HUES48 (cell line): Measurements from ENCODE around the gene CCDC51.

Experiments used
- H3K27ac ChIP-seq: one replicate; pipeline ENCODE4 v1.7.0; 2013; ENCODE audit warnings: low read depth, low read length, inconsistent platforms
- H3K27me3 ChIP-seq: 2 replicates; pipeline ENCODE4 v1.6.1; 2013; ENCODE audit warnings: mild to moderate bottlenecking, low read length; ENCODE audit not compliant: control insufficient read depth, insufficient read depth
- H3K36me3 ChIP-seq: 2 replicates; pipeline ENCODE4 v1.6.1; 2013; ENCODE audit warnings: low read length; ENCODE audit not compliant: control insufficient read depth, insufficient read depth
- H3K4me1 ChIP-seq: 2 replicates; pipeline ENCODE4 v1.6.1; 2013; ENCODE audit warnings: mild to moderate bottlenecking, low read length; ENCODE audit not compliant: control insufficient read depth, insufficient read depth
- H3K4me3 ChIP-seq: 2 replicates; pipeline ENCODE4 v1.5.1; 2013; ENCODE audit warnings: mild to moderate bottlenecking, low read depth, low read length
- H3K9ac ChIP-seq: 2 replicates; pipeline ENCODE4 v1.6.1; 2013; ENCODE audit warnings: mild to moderate bottlenecking, low read depth, low read length, moderate library complexity
- H3K9me3 ChIP-seq: 2 replicates; pipeline ENCODE4 v1.6.1; 2013; ENCODE audit warnings: low read length; ENCODE audit not compliant: control insufficient read depth, insufficient read depth

The CCDC51 gene

GRCh38 chr3:48432411-48433371 is 7.2 kb downstream of the CCDC51 start:
- Histone ChIP-seq H3K27ac (peak overlapping the region; percentile 16), H3K9me3 (no peaks in the 10 kb centered on the region), H3K36me3 (peaks cover 35% of the 10 kb centered on the region), H3K27me3 (no peaks in the 10 kb centered on the region), H3K4me1 (peaks cover 20% of the 10 kb centered on the region), H3K4me3 (no peak overlapping the region), H3K9ac (no peak overlapping the region)

DNA sequence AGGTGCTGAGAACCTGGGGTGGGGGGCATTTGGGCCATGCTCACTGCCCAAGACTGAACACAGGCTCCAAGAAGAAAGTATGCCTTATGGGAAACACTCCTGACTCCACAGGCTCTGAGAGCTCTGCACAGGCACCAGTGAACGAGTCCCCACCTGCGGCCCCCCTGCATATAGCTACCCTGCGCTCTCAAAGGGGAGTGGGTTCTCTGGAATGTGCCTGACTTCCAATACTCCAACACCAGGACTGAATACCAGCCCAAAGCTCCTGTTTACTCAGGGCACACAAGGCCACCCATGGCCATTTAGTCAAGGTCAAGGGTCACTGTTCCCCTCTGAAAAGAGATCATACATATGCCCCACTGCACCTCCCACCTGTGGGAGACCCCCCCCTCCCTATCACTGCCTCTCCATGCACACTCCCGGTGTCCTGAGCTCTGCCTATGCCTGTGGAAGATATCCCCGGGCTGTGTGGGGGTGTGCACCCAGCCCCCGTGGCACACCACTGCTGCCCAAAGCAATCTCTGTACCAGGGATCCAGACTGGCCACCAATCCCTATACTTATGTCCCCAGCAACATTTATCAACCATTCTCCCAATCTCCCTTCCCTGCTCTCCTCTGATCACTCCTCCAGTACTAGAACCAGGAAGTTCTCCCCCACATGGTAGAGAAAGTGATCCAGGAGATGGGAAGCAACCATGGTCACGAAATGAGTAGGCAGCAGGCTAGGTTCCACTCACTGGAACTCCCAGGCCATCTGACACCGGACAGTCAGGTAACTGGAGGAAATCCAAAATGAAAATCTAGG is 8.5 kb downstream of the CCDC51 start:
- Histone ChIP-seq H3K9me3 (no peaks in the 10 kb centered on the region), H3K27ac (no peak overlapping the region), H3K4me1 (peaks cover 23% of the 10 kb centered on the region), H3K4me3 (no peak overlapping the region), H3K9ac (no peak overlapping the region), H3K36me3 (peaks cover 35% of the 10 kb centered on the region), H3K27me3 (no peaks in the 10 kb centered on the region)

- peak overlapping the region; percentile 87 for H3K4me3 ChIP-seq
- H3K27me3 ChIP-seq: no peaks in the 10 kb centered on the region
- peak overlapping the region; percentile 94 for H3K27ac ChIP-seq
- H3K36me3 ChIP-seq: peaks cover 35% of the 10 kb centered on the region
- no peaks in the 10 kb centered on the region for H3K9me3 ChIP-seq
- peak overlapping the region; percentile 29; the same call in 1 of the 2 replicates for H3K9ac ChIP-seq
- H3K4me1 ChIP-seq: peaks cover 21% of the 10 kb centered on the region
Observed at GRCh38 chr3:48430708-48431101, 9.2 kb downstream of the CCDC51 start.

GRCh38 chr3:48429960-48430707 is 9.8 kb downstream of the CCDC51 start, which contains the start of gene PLXNB1:
TSS of gene PLXNB1 (minus strand) at chr3:48430086. CDS start at chr3:48424611, 5,475 bp downstream.
- peak within 1 kb of the TSS; percentile 94 for H3K27ac ChIP-seq
- no peaks in the 10 kb centered on the region for H3K27me3 ChIP-seq
- peak within 1 kb of the TSS; percentile 91 for H3K9ac ChIP-seq
- H3K9me3 ChIP-seq: no peaks in the 10 kb centered on the region
- H3K4me3 ChIP-seq: peak within 1 kb of the TSS; percentile 87
- peaks cover 20% of the 10 kb centered on the region for H3K4me1 ChIP-seq
- peaks cover 37% of the 10 kb centered on the region for H3K36me3 ChIP-seq

GRCh38 chr3:48429317-48429959 is 10.5 kb downstream of the CCDC51 start:
- no peaks in the 10 kb centered on the region for H3K27me3 ChIP-seq
- no peaks in the 10 kb centered on the region for H3K9me3 ChIP-seq
- peak overlapping the region; percentile 91 for H3K9ac ChIP-seq
- peak overlapping the region; percentile 87 for H3K4me3 ChIP-seq
- peaks cover 39% of the 10 kb centered on the region for H3K36me3 ChIP-seq
- peaks cover 20% of the 10 kb centered on the region for H3K4me1 ChIP-seq
- peak overlapping the region; percentile 94 for H3K27ac ChIP-seq

DNA sequence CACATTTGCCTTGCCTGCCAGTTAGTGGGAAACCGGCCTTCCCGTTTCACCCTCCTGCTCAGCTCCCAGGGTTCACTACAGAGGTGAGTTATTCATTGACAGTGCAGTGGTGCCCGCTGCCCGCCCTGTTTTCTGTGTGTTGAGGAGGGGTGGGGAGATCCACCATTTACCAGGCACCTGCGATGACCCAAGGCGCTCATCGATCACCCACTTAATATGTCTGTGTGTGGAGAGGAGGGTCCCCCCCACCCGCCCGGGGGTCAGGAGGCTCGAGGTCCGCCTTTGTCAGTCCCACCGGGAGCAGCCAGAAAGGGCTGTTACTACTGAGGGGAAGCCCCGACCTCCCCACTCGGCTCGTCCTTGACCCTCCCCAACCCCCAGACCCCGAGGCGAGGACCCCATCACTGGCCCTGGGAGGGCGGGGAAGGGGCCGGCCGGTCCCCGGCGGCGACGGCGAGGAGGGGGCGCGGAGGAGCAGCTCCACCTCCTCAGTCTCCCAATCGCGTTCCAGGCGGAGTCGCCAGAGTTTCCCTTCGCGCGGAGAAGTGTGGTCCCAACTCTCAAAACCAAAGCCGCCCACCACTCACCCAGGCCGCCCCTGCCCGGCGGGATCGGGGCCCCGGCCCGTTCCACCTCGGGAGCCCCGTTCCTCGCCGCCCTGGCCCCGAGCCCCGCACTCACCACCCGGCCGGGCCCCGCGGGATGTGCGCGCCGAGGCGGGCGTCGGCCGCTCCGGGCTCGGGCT is 11.2 kb downstream of the CCDC51 start:
- no peaks in the 10 kb centered on the region for H3K27me3 ChIP-seq
- H3K9me3 ChIP-seq: no peaks in the 10 kb centered on the region
- H3K4me1 ChIP-seq: peaks cover 20% of the 10 kb centered on the region
- H3K36me3 ChIP-seq: peaks cover 37% of the 10 kb centered on the region
- H3K27ac ChIP-seq: peak overlapping the region; percentile 94
- H3K9ac ChIP-seq: peak overlapping the region; percentile 91
- H3K4me3 ChIP-seq: peak overlapping the region; percentile 87

DNA sequence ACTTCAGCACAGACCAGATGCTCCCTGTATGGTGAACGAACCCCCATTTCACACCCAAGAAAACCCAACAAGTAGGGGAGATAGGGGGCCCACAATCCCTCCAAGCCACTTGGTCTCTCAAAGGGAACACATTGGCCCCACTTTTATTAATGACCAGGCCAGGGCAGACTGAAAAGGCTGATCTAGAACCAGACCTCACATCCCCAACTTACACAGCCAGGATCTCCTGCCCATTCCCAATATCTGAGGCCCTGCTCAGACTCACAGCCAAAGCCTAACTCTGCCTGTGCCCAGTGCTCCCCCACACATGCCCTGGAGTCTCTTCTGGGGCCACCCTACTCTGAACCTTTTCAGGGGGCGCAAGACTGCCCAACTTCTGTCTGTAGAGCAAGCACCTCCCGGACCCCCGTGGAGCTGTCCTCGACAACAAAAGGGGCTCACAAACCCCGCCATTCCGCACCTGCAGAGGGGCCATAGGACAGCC is 11.8 kb downstream of the CCDC51 start:
- peaks cover 20% of the 10 kb centered on the region for H3K4me1 ChIP-seq
- H3K27me3 ChIP-seq: no peaks in the 10 kb centered on the region
- H3K36me3 ChIP-seq: peaks cover 37% of the 10 kb centered on the region
- peak overlapping the region; percentile 87 for H3K4me3 ChIP-seq
- no peaks in the 10 kb centered on the region for H3K9me3 ChIP-seq
- peak overlapping the region; percentile 34 for H3K9ac ChIP-seq
- peak overlapping the region; percentile 66 for H3K27ac ChIP-seq

DNA sequence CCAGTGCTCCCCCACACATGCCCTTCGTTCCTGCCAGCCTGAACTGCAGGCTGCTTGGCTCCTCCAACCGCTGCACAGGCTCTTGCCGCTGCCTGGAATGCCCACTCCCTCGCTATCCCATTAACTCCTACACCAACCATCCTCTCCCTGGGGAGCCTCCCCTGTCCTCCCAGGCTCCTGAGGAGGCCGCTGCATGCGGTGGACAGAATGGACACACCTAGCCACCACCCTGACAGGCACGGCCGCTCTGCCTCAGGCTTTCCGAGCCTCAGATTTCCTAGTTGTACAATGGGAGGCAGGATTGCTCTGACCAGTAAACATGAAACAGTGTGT is 12.3 kb downstream of the CCDC51 start:
- peak overlapping the region; percentile 87 for H3K4me3 ChIP-seq
- H3K27me3 ChIP-seq: no peaks in the 10 kb centered on the region
- no peak overlapping the region for H3K27ac ChIP-seq
- peaks cover 39% of the 10 kb centered on the region for H3K36me3 ChIP-seq
- H3K4me1 ChIP-seq: peaks cover 20% of the 10 kb centered on the region
- no peaks in the 10 kb centered on the region for H3K9me3 ChIP-seq
- no peak overlapping the region for H3K9ac ChIP-seq

DNA sequence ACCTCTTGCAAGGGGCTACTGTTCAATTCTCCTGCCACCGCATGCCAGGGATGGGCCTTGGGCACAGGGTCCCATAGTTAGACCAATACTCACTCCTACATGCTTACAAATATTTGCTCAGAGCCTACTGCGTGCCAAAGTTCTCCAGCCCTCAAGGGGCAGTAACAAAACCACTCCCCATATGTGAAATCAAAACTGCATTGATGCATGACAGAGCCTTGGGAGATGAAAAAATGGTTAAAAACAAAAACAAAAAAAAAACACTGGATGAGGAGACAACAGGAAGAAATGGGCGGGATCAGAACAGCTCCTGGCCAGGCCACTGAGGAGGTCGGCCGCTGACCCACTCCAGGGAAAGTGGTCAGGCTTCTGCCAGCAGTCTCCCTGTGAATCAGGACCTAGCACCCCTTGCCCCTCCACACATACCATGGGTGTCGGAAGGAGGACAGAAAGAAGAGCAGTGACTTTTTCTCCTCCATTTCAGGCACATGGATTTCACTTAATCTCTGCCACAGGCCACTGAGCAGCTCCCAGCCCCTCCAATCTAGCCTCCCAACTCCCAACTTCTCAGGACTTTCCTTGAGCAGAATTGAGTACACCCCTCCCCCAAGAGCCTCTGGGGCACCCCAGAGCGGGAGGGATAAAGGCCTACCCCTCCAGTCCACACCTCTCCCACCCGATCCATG is 12.8 kb downstream of the CCDC51 start:
- H3K9ac ChIP-seq: no peak overlapping the region
- peaks cover 39% of the 10 kb centered on the region for H3K36me3 ChIP-seq
- H3K4me1 ChIP-seq: peaks cover 20% of the 10 kb centered on the region
- no peaks in the 10 kb centered on the region for H3K9me3 ChIP-seq
- no peaks in the 10 kb centered on the region for H3K27me3 ChIP-seq
- peak overlapping the region; percentile 87; the same call in 1 of the 2 replicates for H3K4me3 ChIP-seq
- no peak overlapping the region for H3K27ac ChIP-seq
